Loucy (cell line): Measurements from ENCODE around the gene PHACTR1.
A peak's percentile ranks its signal among the peaks of the same experiment; 100 is the strongest.

Experiments used
- H2AFZ ChIP-seq: fragments of 200-600 bp; sonication (generic); 2 replicates; pipeline ENCODE4 v1.6.0; 2016; ENCODE audit warnings: antibody characterized with exemption, mild to moderate bottlenecking, low read length, moderate library complexity
- H3F3A ChIP-seq: fragments of 200-600 bp; 2 replicates; pipeline ENCODE4 v1.6.0; 2016; ENCODE audit warnings: antibody characterized with exemption, low read depth, mild to moderate bottlenecking
- H3K27me3 ChIP-seq: fragments of 200-600 bp; sonication (generic); 2 replicates; pipeline ENCODE4 v1.6.1; 2014; ENCODE audit warnings: low read length, mild to moderate bottlenecking; ENCODE audit not compliant: insufficient read depth, poor library complexity, severe bottlenecking
- H3K36me3 ChIP-seq: fragments of 200-600 bp; sonication (generic); 2 replicates; pipeline ENCODE4 v1.6.1; 2016; ENCODE audit warnings: low read length; ENCODE audit not compliant: insufficient read depth
- H3K4me1 ChIP-seq: fragments of 200-600 bp; sonication (generic); 2 replicates; pipeline ENCODE4 v1.5.1; 2014; ENCODE audit warnings: low read length, mild to moderate bottlenecking; ENCODE audit not compliant: insufficient read depth, poor library complexity, severe bottlenecking
- H3K4me2 ChIP-seq: fragments of 200-600 bp; sonication (generic); 2 replicates; pipeline ENCODE4 v1.6.0; 2014; ENCODE audit warnings: antibody characterized with exemption, low read length, low read depth, mild to moderate bottlenecking; ENCODE audit not compliant: poor library complexity, severe bottlenecking
- H3K4me3 ChIP-seq: fragments of 200-600 bp; sonication (generic); 2 replicates; pipeline ENCODE4 v1.5.1; 2014; ENCODE audit warnings: low read length, mild to moderate bottlenecking, mixed read lengths; ENCODE audit not compliant: poor library complexity, severe bottlenecking
- H3K79me2 ChIP-seq: fragments of 200-600 bp; sonication (generic); 2 replicates; pipeline ENCODE4 v1.6.1; 2014; ENCODE audit warnings: low read length; ENCODE audit not compliant: insufficient read depth
- H3K9ac ChIP-seq: fragments of 200-600 bp; sonication (generic); 2 replicates; pipeline ENCODE4 v1.6.0; 2014; ENCODE audit warnings: mild to moderate bottlenecking, low read depth, low read length, moderate library complexity; ENCODE audit not compliant: poor library complexity, severe bottlenecking
- H3K9me2 ChIP-seq: fragments of 200-600 bp; sonication (generic); replicated peaks from 2 replicates; pipeline ENCODE4 v1.6.1; 2016; ENCODE audit warnings: low read depth, low read length, mixed read lengths
- H3K9me3 ChIP-seq: fragments of 200-600 bp; sonication (generic); 2 replicates; pipeline ENCODE4 v1.6.1; 2014; ENCODE audit warnings: mild to moderate bottlenecking, antibody characterized with exemption, low read length, low read depth; ENCODE audit not compliant: insufficient read depth
- H4K20me1 ChIP-seq: fragments of 200-600 bp; sonication (generic); 2 replicates; pipeline ENCODE4 v1.6.0; 2014; ENCODE audit warnings: antibody characterized with exemption, low read length, mild to moderate bottlenecking; ENCODE audit not compliant: insufficient read depth, poor library complexity, severe bottlenecking
- CTCF ChIP-seq: fragments of 200-600 bp; sonication (generic); conservative IDR thresholded peaks from 2 replicates; pipeline ENCODE4 v1.5.1; 2014; ENCODE audit warnings: mild to moderate bottlenecking, antibody characterized with exemption, low read length
- EZH2phosphoT487 ChIP-seq: fragments of 200-600 bp; IDR thresholded peaks from 2 replicates; pipeline ENCODE4 v1.6.1; 2018; ENCODE audit warnings: antibody characterized with exemption, mild to moderate bottlenecking, moderate library complexity, borderline replicate concordance

PHACTR1 gene

GRCh38 chr6:12961761-12962160, 245.2 kb downstream of the PHACTR1 start:
- Histone ChIP-seq H3K4me3 (no peak overlapping the region), H3K9me3 (no peaks in the 10 kb centered on the region), H4K20me1 (no peaks in the 10 kb centered on the region), H3K27me3 (no peaks in the 10 kb centered on the region), H3K36me3 (no peaks in the 10 kb centered on the region), H3K9ac (no peak overlapping the region), H2AFZ (no peak overlapping the region), H3K4me2 (no peak overlapping the region), H3K9me2 (no peaks in the 10 kb centered on the region), H3K79me2 (no peaks in the 10 kb centered on the region), H3F3A (no peaks in the 10 kb centered on the region), H3K4me1 (peaks cover 31% of the 10 kb centered on the region)
- TF ChIP-seq CTCF (no peak), EZH2phosphoT487 (no peak)

GRCh38 chr6:12962529-12962928, 246.0 kb downstream of the PHACTR1 start:
- Histone ChIP-seq H3K4me2 (peak overlapping the region; percentile 40), H3K9ac (no peak overlapping the region), H2AFZ (peak overlapping the region; percentile 68), H3K9me2 (no peaks in the 10 kb centered on the region), H3K27me3 (no peaks in the 10 kb centered on the region), H3F3A (no peaks in the 10 kb centered on the region), H3K79me2 (no peaks in the 10 kb centered on the region), H3K4me3 (peak overlapping the region; percentile 1), H4K20me1 (no peaks in the 10 kb centered on the region), H3K4me1 (peaks cover 26% of the 10 kb centered on the region), H3K9me3 (no peaks in the 10 kb centered on the region), H3K36me3 (no peaks in the 10 kb centered on the region)
- TF ChIP-seq CTCF (no peak), EZH2phosphoT487 (no peak)

DNA sequence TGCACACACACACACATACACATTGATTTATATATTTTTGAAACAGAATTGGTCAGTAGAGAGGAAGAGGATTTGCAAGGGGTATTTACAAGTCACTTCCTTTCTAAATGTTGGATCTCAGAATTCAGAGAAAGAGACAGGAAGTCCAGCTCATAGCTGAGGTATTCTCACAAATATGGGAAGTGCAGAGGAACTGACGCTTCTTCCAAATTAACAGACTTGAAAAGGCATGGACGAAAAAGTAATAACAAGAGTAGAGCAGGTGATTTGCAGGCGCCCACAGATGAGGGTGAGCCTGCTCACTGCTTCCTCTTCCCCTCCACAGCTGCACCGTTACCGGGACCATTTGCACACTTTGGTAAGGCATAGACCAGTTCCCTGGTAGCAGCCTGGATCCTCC, 246.4 kb downstream of the PHACTR1 start:
- no peaks in the 10 kb centered on the region for H3K79me2 ChIP-seq
- H3K36me3 ChIP-seq = no peaks in the 10 kb centered on the region
- no peaks in the 10 kb centered on the region for H3F3A ChIP-seq
- peak overlapping the region; percentile 1 for H3K4me3 ChIP-seq
- H3K27me3 ChIP-seq = no peaks in the 10 kb centered on the region
- H3K9me3 ChIP-seq = no peaks in the 10 kb centered on the region
- no peaks in the 10 kb centered on the region for H4K20me1 ChIP-seq
- peak overlapping the region; percentile 68 for H2AFZ ChIP-seq
- no peaks in the 10 kb centered on the region for H3K9me2 ChIP-seq
- TF ChIP-seq CTCF (no peak), EZH2phosphoT487 (no peak)
- H3K9ac ChIP-seq = peak overlapping the region; percentile 1
- peaks cover 21% of the 10 kb centered on the region for H3K4me1 ChIP-seq
- peak overlapping the region; percentile 40 for H3K4me2 ChIP-seq
